ENCODE measurements around the gene MTHFD1. TPM values are rescaled to one million over a fixed set of nuclear protein-coding genes. Genes with fewer than 3 reads are reported as not detected.

The MTHFD1 gene
- total RNA-seq, 1 experiment from 2014 or later = 153 TPM

DNA sequence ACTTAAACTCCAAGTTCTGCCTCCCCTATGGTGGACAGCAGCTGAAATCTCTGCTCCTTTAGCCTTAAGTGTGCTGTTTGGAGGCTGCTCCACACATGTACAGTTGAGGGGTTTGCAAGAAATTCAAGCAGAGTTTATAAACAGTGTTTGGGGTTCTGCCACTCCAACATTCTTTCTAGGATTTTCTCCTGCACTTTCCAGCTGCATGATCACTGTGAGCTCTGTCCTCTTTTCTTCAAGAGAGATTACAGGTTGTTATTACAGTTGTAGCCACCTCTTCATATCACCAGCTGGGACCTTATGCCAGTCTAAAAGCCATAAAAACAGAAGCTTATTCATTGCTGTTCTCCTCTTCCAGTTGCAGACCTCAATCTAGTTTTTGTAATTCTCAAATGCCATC is 107.1 kb downstream of the MTHFD1 start:
- H3K36me3 ChIP-seq (ENCODE audit: control insufficient read depth in 1 of 2, insufficient read depth in 2 of 2, low read length in 2 of 2) = peaks cover 8 to 9% of the 10 kb centered on the region in 2 experiments; a peak in 3 of 4 replicates
- TF ChIP-seq EGR1 (IDR thresholded peaks at IDR 0.05; ENCODE audit: low read depth) = no peak
- TF ChIP-seq, protein P1, sequence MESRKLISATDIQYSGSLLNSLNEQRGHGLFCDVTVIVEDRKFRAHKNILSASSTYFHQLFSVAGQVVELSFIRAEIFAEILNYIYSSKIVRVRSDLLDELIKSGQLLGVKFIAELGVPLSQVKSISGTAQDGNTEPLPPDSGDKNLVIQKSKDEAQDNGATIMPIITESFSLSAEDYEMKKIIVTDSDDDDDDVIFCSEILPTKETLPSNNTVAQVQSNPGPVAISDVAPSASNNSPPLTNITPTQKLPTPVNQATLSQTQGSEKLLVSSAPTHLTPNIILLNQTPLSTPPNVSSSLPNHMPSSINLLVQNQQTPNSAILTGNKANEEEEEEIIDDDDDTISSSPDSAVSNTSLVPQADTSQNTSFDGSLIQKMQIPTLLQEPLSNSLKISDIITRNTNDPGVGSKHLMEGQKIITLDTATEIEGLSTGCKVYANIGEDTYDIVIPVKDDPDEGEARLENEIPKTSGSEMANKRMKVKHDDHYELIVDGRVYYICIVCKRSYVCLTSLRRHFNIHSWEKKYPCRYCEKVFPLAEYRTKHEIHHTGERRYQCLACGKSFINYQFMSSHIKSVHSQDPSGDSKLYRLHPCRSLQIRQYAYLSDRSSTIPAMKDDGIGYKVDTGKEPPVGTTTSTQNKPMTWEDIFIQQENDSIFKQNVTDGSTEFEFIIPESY (IDR thresholded peaks at IDR 0.05; ENCODE audit: extremely low read depth, insufficient replicate concordance, low read length) = no peak
- no peak for TF ChIP-seq EZH2 (IDR thresholded peaks at IDR 0.05)
- TF ChIP-seq EZH2phosphoT487 (IDR thresholded peaks at IDR 0.05; ENCODE audit: borderline replicate concordance) = no peak
- no peak for TF ChIP-seq ZFX (IDR thresholded peaks at IDR 0.05)
- TF ChIP-seq, protein P2, sequence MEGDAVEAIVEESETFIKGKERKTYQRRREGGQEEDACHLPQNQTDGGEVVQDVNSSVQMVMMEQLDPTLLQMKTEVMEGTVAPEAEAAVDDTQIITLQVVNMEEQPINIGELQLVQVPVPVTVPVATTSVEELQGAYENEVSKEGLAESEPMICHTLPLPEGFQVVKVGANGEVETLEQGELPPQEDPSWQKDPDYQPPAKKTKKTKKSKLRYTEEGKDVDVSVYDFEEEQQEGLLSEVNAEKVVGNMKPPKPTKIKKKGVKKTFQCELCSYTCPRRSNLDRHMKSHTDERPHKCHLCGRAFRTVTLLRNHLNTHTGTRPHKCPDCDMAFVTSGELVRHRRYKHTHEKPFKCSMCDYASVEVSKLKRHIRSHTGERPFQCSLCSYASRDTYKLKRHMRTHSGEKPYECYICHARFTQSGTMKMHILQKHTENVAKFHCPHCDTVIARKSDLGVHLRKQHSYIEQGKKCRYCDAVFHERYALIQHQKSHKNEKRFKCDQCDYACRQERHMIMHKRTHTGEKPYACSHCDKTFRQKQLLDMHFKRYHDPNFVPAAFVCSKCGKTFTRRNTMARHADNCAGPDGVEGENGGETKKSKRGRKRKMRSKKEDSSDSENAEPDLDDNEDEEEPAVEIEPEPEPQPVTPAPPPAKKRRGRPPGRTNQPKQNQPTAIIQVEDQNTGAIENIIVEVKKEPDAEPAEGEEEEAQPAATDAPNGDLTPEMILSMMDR (IDR thresholded peaks at IDR 0.05 in 2 of 3, conservative IDR thresholded peaks at IDR 0.05 in 1 of 3; ENCODE audit: borderline replicate concordance in 1 of 3, insufficient read depth in 1 of 3, low read depth in 2 of 3, low read length in 2 of 3) = no peak
- TF ChIP-seq TCF7L2 (IDR thresholded peaks at IDR 0.05; ENCODE audit: borderline replicate concordance, extremely low read depth, insufficient read depth, insufficient read length) = no peak
- TF ChIP-seq SRF (IDR thresholded peaks at IDR 0.05; ENCODE audit: low read depth) = no peak
- DNase-seq (ENCODE audit: low read depth, low spot score) (no peak), ATAC-seq (no peak)
- no peak overlapping the region for H3K9ac ChIP-seq (ENCODE audit: low read length)
- ChIA-PET CTCF (interaction anchor here (0.7 kb wide), 1 partner anchor 395 kb away, joined by 3 read pairs; no protein-coding TSS in a partner anchor), RAD21 (ENCODE audit: low non-redundant PET in 1 of 2, low total read pairs in 2 of 2, uncharacterized antibody in 2 of 2, unreplicated experiment in 2 of 2) (no interaction called here), POLR2A (no interaction called here)
- intact Hi-C loops (cut with micrococcal nuclease) = no loop called here
- no peaks in the 10 kb centered on the region for H3K9me3 ChIP-seq (ENCODE audit: control insufficient read depth in 1 of 2, insufficient read depth in 1 of 2, low read depth in 1 of 2, low read length in 2 of 2)
- H3K27ac ChIP-seq (ENCODE audit: low read depth, low read length) = no peak overlapping the region
- H3K27me3 ChIP-seq (ENCODE audit: insufficient read depth, low read length) = no peaks in the 10 kb centered on the region
- H4K20me1 ChIP-seq (ENCODE audit: insufficient read depth) = no peaks in the 10 kb centered on the region
- no peak overlapping the region for H3K4me3 ChIP-seq (replicated peaks in 1 of 2; ENCODE audit: low read depth in 1 of 2, low read length in 2 of 2)
- H3K4me1 ChIP-seq (ENCODE audit: control insufficient read depth in 1 of 2, insufficient read depth in 2 of 2, low read length in 2 of 2) = peaks cover under 1 to 5% of the 10 kb centered on the region in 2 experiments; a peak in 2 of 4 replicates
- peaks cover 32% of the 10 kb centered on the region for H3K79me2 ChIP-seq (ENCODE audit: insufficient read depth, low read length)
- no peaks in the 10 kb centered on the region for H3K9me2 ChIP-seq (ENCODE audit: insufficient read depth)
- BruUV-seq (replicated peaks) = no TSS peak
- H2AFZ ChIP-seq (ENCODE audit: low read depth, low read length, poor library complexity, severe bottlenecking) = no peak overlapping the region
- H3K4me2 ChIP-seq (ENCODE audit: low read length) = no peak overlapping the region
